ACHN (cell line): Measurements from ENCODE around the gene LRRC46.

Experiments
- DNase-seq: peaks from one replicate; pipeline ENCODE4 v3.0.0-alpha.2; 2015
- in situ Hi-C: cut with HindIII; loops from 2 replicates; pipeline ENCODE4 v1.10.0; 2017; ENCODE audit warnings: low sequenced_read_pairs, low pct_ligation_motif_present, low pct_unique_long_range_greater_than_20kb

Gene LRRC46

DNA sequence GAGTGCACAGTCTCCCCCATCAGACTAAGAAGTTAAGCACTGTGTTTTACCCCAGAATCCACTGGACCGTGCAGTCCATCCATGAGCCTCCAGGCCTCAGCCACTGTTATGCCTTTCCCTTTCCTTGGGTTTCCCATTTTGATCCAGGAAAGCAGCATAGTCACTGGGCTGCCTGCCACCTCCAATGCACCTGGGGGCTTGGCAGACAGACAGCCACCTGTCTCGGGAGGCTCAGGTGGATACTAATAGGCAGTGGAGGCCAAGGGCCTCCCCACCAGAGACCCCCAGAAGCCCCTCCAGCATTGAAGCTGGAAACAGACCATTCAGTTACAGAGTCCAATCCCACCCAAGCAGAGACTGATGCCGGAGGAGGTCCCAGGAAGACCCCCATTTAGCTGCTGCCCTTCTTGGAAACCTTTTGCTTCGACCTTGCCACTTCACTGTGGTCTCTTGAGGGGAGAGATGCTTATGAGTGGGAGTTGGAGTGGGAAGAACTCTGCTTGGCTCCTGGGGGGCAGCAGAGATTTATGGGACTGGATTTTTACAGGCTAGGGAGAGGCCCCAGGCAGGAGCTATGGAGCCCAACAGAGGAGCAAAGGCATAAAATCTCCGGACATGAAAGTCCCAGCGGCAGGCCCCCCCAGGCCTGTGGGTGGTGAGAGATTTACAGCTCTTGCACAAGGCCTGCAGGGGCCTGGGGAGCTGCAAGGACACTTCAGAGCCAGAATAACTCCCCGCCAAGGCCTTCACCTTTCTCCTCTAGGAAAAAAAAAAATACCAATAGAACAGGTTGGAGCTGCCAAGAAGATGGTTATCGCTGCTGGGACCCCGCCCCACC lies 52.3 kb downstream of the LRRC46 start:
- in situ Hi-C loops = no loop called here

DNA sequence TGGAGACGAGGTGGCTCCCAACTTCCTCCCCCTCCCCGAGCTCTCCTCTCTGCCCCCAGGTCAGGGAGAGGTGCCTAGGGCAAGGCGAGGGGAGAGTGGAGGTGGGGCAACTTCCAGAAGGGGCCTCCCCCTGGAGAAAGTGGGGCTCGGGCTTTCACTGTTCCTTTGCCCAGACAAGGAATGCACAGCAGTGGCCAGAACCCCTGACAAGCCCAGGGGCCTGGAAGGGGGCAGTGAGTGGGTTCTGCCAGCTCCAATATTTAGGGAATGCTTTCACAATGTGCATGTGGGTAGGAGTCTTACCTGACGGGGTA lies 52.9 kb downstream of the LRRC46 start:
- in situ Hi-C loops = no loop called here
- DNase-seq = no peak

More for the DNA sequence above, 52.3 kb downstream of the LRRC46 start:
- no peak for DNase-seq

DNA sequence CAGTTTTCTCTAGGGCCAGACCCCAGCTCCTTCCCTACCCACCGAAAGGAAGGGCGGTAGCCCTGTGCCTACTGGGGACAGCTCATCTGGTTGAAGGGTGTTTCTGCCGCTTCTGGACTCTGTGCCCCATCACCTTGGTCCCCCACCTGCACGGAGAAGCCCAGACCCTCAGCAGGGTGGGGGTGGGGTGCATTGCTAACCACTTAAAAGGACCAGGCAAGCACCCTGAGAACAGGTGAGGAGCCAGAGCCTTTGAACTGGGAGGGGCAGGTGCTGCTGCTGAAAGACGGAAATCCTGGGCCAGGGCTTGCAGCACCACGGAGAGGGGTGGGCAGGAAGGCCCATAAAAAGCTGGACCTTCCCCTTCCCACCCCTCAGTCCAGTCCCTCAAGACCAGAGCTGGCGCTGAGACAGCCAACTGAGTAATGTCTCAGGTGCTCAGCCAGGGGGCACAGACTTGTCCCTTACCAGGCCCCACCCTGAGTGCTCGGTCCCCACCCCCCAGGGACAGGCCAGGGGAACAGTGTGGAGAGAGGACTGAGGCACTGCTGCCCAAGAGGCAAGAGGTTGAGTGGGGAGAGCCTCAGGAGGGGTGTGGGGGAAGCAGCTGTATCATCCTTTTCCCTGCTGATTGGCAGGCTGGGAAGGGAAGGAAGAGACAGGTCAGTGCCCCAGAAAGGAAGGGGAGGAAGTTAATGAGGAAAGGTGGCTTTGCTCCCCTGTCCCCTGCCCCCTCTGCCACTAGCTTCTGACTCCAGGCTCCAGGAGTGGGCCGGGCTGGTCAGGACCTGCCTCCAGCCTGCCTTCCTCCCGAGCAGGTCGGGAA lies 53.6 kb downstream of the LRRC46 start:
- in situ Hi-C loops = no loop called here
- DNase-seq = no peak
